ENCODE data around the gene EXOSC3.
"Not testable (repeated sequence)": the region's sequence is repeated elsewhere in the genome, so short reads cannot be mapped to it uniquely, and the experiment has no call there.

The EXOSC3 gene

DNA sequence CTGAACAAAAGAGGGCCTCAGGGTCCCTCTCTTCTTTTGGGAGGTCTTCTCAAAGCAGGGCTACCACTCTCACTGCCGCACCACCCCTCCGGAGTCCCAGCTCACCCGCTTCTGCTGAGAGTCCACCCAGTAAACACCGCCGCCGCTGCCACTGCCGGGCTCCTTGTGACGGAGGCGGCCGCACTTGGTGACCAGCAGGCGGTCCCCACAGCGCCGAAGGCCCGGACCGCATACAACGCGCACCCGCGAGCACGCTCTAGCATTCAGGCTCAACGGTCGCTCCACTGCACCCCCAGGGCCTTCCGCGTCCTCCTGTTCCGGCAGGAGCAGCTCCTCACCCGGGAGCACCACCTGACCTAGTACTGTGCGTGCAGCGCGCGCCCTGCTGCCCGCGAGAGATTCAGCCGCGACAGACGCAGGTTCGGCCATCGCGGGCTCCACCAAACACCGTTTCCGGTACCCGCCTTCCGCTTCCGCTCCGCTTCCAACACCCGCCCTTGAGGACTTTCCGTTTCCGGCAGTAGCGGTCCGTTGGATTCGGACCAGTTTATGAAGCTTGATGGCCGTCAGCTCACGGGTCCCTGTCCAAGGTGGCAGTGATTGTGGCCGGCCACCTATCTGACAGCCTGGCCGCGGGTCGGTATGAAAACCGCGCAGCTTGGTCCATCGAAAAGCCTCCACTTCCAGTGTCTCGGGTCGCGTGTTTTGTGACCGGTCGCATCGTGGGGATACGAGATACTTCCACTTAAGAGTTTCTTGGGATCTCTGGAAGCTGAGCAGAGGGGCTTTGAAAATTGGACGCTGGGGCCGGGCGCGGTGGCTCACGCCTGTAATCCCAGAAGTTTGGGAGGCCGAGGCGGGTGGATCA, at the start of gene EXOSC3:
Gene EXOSC3, minus strand, starts transcription at position 449 of the 868 bp plus-strand sequence. Its CDS starts 20 bp downstream, at position 429.
- TF ChIP-seq, protein P1, sequence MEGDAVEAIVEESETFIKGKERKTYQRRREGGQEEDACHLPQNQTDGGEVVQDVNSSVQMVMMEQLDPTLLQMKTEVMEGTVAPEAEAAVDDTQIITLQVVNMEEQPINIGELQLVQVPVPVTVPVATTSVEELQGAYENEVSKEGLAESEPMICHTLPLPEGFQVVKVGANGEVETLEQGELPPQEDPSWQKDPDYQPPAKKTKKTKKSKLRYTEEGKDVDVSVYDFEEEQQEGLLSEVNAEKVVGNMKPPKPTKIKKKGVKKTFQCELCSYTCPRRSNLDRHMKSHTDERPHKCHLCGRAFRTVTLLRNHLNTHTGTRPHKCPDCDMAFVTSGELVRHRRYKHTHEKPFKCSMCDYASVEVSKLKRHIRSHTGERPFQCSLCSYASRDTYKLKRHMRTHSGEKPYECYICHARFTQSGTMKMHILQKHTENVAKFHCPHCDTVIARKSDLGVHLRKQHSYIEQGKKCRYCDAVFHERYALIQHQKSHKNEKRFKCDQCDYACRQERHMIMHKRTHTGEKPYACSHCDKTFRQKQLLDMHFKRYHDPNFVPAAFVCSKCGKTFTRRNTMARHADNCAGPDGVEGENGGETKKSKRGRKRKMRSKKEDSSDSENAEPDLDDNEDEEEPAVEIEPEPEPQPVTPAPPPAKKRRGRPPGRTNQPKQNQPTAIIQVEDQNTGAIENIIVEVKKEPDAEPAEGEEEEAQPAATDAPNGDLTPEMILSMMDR (IDR thresholded peaks at IDR 0.05; ENCODE audit: control insufficient read depth, extremely low read depth, insufficient read depth): 0 out of 2 replicates have a peak, but pooled peaks have one; percentile 1
- DNase-seq (ENCODE audit: low read depth): peak; percentile 93
- peak within 1 kb of the TSS; percentile 81 for H3K4me3 ChIP-seq (ENCODE audit: low read depth, low read length)

- TF ChIP-seq, protein P1 (IDR thresholded peaks at IDR 0.05; ENCODE audit: control insufficient read depth, extremely low read depth, insufficient read depth): no peak
- DNase-seq (ENCODE audit: low read depth): no peak
- H3K4me3 ChIP-seq (ENCODE audit: low read depth, low read length): no peak overlapping the region
These were observed 42.8 kb upstream of the EXOSC3 start for GRCh38 chr9:37827483-37828165.

DNA sequence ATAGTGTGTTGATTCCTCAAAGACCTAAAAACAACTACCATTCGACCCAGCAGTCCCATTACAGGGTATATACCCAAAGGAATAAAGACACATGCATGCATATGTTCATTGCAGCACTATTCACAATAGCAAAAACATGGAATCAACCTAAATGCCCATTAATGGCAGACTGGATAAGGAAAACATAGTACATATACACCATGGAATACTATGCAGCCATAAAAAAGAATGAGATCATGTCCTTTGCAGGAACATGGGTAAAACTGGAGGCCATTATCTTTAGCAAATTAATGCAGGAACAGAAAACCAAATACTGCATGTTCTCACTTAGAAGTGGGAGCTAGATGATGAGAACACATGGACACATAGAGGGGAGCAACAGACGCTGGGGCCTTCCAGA, 40.3 kb upstream of the EXOSC3 start:
- H3K4me3 ChIP-seq (ENCODE audit: low read depth, low read length); DNase-seq (ENCODE audit: low read depth): not testable (repeated sequence)

GRCh38 chr9:37820142-37820541, 35.3 kb upstream of the EXOSC3 start:
- TF ChIP-seq, protein P1 (IDR thresholded peaks at IDR 0.05; ENCODE audit: control insufficient read depth, extremely low read depth, insufficient read depth): no peak
- DNase-seq (ENCODE audit: low read depth): no peak
- H3K4me3 ChIP-seq (ENCODE audit: low read depth, low read length): no peak overlapping the region

DNA sequence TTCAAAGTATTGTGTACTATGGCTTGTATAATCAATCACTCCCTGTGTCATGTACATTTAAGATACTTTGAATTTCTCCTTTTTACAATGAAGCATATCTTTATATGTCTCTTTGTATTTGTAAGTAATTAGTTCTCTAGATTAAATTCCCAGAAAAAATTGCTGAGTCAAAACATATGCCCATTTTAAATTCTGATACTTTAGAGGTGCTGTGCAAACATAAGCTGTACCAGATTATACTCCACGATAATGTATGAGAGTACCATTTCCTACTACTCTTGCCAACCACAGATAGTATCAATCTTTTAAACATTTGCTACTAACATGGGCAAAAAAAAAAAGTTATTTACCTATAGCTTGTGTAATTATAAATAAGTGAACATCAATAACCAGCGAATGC, 34.0 kb upstream of the EXOSC3 start:
- TF ChIP-seq, protein P1 (IDR thresholded peaks at IDR 0.05; ENCODE audit: control insufficient read depth, extremely low read depth, insufficient read depth): no peak
- peak; percentile 32 for DNase-seq (ENCODE audit: low read depth)
- no peak overlapping the region for H3K4me3 ChIP-seq (ENCODE audit: low read depth, low read length)

GRCh38 chr9:37812773-37813379, 28.0 kb upstream of the EXOSC3 start:
- no peak overlapping the region for H3K4me3 ChIP-seq (ENCODE audit: low read depth, low read length)
- DNase-seq (ENCODE audit: low read depth): no peak
- TF ChIP-seq, protein P1 (IDR thresholded peaks at IDR 0.05; ENCODE audit: control insufficient read depth, extremely low read depth, insufficient read depth): no peak

GRCh38 chr9:37811906-37812476, 27.1 kb upstream of the EXOSC3 start:
- TF ChIP-seq, protein P1 (IDR thresholded peaks at IDR 0.05; ENCODE audit: control insufficient read depth, extremely low read depth, insufficient read depth): no peak
- no peak overlapping the region for H3K4me3 ChIP-seq (ENCODE audit: low read depth, low read length)
- DNase-seq (ENCODE audit: low read depth): no peak

- DNase-seq (ENCODE audit: low read depth); H3K4me3 ChIP-seq (ENCODE audit: low read depth, low read length): not testable (repeated sequence)
These were observed 24.8 kb upstream of the EXOSC3 start for GRCh38 chr9:37809676-37810075.

Data from LNCaP clone FGC (cell line).